Measurements from ENCODE around the gene SNX27.

- TF ChIP-seq CTCF (IDR thresholded peaks at IDR 0.05) = no peak
- TF ChIP-seq POLR2A (IDR thresholded peaks at IDR 0.05) = no peak
These were observed 511 bp upstream of the SNX27 start for GRCh38 chr1:151611288-151611790.
